GM12891 (cell line): ENCODE measurements around the gene INSYN1.

Experiments used
- POLR2A ChIP-seq: IDR thresholded peaks from 2 replicates; pipeline ENCODE4 v1.6.1; 2011; ENCODE audit warnings: low read depth, low read length, control low read depth
- POLR2AphosphoS5 ChIP-seq: IDR thresholded peaks from 2 replicates; pipeline ENCODE4 v1.6.1; 2011; ENCODE audit warnings: low read depth, low read length, control low read depth
- POU2F2 ChIP-seq: IDR thresholded peaks from 2 replicates; pipeline ENCODE4 v1.6.1; 2011; ENCODE audit warnings: low read depth, mild to moderate bottlenecking, control low read depth, low read length, moderate library complexity
- TAF1 ChIP-seq: IDR thresholded peaks from 2 replicates; pipeline ENCODE4 v1.6.1; 2011; ENCODE audit warnings: low read depth, low read length, control low read depth

GRCh38 chr15:73792415-73792814 lies 39.3 kb upstream of the INSYN1 start:
- TF ChIP-seq POLR2A (no peak), POLR2AphosphoS5 (no peak), TAF1 (no peak), POU2F2 (no peak)
